ENCODE data around the gene SRMS.

The SRMS gene

GRCh38 chr20:63547725-63548480 lies at the start of gene SRMS:
Gene SRMS, minus strand, starts transcription at chr20:63547749. Its CDS starts 286 bp downstream, at chr20:63547463.
- no peak for DNase-seq (ENCODE audit: low spot score)

- no peak for DNase-seq (ENCODE audit: low spot score)
Observed at GRCh38 chr20:63596423-63596822, 48.9 kb upstream of the SRMS start.

GRCh38 chr20:63595416-63596127 lies 48.0 kb upstream of the SRMS start:
- DNase-seq (ENCODE audit: low spot score): no peak

- no peak for DNase-seq (ENCODE audit: low spot score)
Observed at GRCh38 chr20:63594043-63594561, 46.6 kb upstream of the SRMS start.

GRCh38 chr20:63592661-63593060 lies 45.1 kb upstream of the SRMS start:
- no peak for DNase-seq (ENCODE audit: low spot score)

- DNase-seq (ENCODE audit: low spot score): no peak
Observed at GRCh38 chr20:63591786-63592355, 44.3 kb upstream of the SRMS start.

- DNase-seq (ENCODE audit: low spot score): no peak
Observed at GRCh38 chr20:63591147-63591533, 43.6 kb upstream of the SRMS start.

GRCh38 chr20:63590218-63591146 lies 42.9 kb upstream of the SRMS start:
- DNase-seq (ENCODE audit: low spot score): no peak

- no peak for DNase-seq (ENCODE audit: low spot score)
Observed at GRCh38 chr20:63589261-63590217, 42.0 kb upstream of the SRMS start.

GRCh38 chr20:63588641-63589041 lies 41.1 kb upstream of the SRMS start:
- DNase-seq (ENCODE audit: low spot score): no peak

- no peak for DNase-seq (ENCODE audit: low spot score)
Observed at GRCh38 chr20:63587776-63588591, 40.4 kb upstream of the SRMS start.

GRCh38 chr20:63587256-63587655 lies 39.7 kb upstream of the SRMS start:
- DNase-seq (ENCODE audit: low spot score): no peak

- no peak for DNase-seq (ENCODE audit: low spot score)
Observed at GRCh38 chr20:63586797-63587196, 39.2 kb upstream of the SRMS start.

GRCh38 chr20:63585616-63586565 lies 38.3 kb upstream of the SRMS start:
- DNase-seq (ENCODE audit: low spot score): no peak

GRCh38 chr20:63582382-63583063 lies 35.0 kb upstream of the SRMS start:
- no peak for DNase-seq (ENCODE audit: low spot score)

- peak; percentile 35 for DNase-seq (ENCODE audit: low spot score)
Observed at GRCh38 chr20:63580796-63581461, 33.4 kb upstream of the SRMS start.

- DNase-seq (ENCODE audit: low spot score): no peak
Observed at GRCh38 chr20:63579017-63579694, 31.6 kb upstream of the SRMS start.
